Mesenchymal stem cell (in vitro differentiated cells and primary cell): ENCODE measurements around the gene CAPRIN1.
A peak's percentile ranks its signal among the peaks of the same experiment; 100 is the strongest.
"Not testable (repeated sequence)": the region's sequence is repeated elsewhere in the genome, so short reads cannot be mapped to it uniquely, and the experiment has no call there.

Source experiments
- DNase-seq: peaks from one replicate; pipeline ENCODE4 v3.0.0-alpha.2; 2013
- H2AFZ ChIP-seq: one replicate; pipeline ENCODE4 v1.6.1; 2013; ENCODE audit warnings: low read depth, mild to moderate bottlenecking, control low read depth, inconsistent platforms, low read length, moderate library complexity
- H2AK5ac ChIP-seq: 2 replicates; pipeline ENCODE4 v1.6.1; 2013; ENCODE audit warnings: low read length, moderate library complexity, mild to moderate bottlenecking, inconsistent platforms; ENCODE audit not compliant: severe bottlenecking
- H2BK120ac ChIP-seq: one replicate; pipeline ENCODE4 v1.6.1; 2013; ENCODE audit warnings: low read depth, mild to moderate bottlenecking, inconsistent platforms, low read length, moderate library complexity
- H2BK12ac ChIP-seq, 2 experiments: one replicate each; pipeline ENCODE4 v1.6.1; 2013; ENCODE audit warnings: inconsistent platforms in 2 of 2, low read length in 2 of 2, mild to moderate bottlenecking in 2 of 2, moderate library complexity in 2 of 2, control low read depth in 1 of 2
- H2BK15ac ChIP-seq: one replicate; pipeline ENCODE4 v1.6.1; 2013; ENCODE audit warnings: mild to moderate bottlenecking, low read depth, inconsistent platforms; ENCODE audit not compliant: poor library complexity, severe bottlenecking
- H2BK5ac ChIP-seq: 2 replicates; pipeline ENCODE4 v1.6.1; 2013; ENCODE audit warnings: low read depth, mild to moderate bottlenecking, low read length, control low read depth, inconsistent platforms; ENCODE audit not compliant: poor library complexity, severe bottlenecking
- H3K14ac ChIP-seq, 2 experiments: one replicate each; pipeline ENCODE4 v1.6.1; 2013; ENCODE audit warnings: inconsistent platforms in 2 of 2, low read length in 2 of 2, control low read depth in 1 of 2, mild to moderate bottlenecking in 1 of 2, moderate library complexity in 1 of 2
- H3K18ac ChIP-seq, 2 experiments: one replicate each; pipeline ENCODE4 v1.6.1; 2013; ENCODE audit warnings: inconsistent platforms in 2 of 2, low read length in 2 of 2, control low read depth in 1 of 2, low read depth in 1 of 2, mild to moderate bottlenecking in 1 of 2
- H3K23ac ChIP-seq, 2 experiments: one replicate each; pipeline ENCODE4 v1.6.1; 2013; ENCODE audit warnings: inconsistent platforms in 2 of 2, low read length in 2 of 2, mild to moderate bottlenecking in 2 of 2, moderate library complexity in 2 of 2, control low read depth in 1 of 2
- H3K27ac ChIP-seq: 2 replicates; pipeline ENCODE4 v1.5.1; 2013; ENCODE audit warnings: mild to moderate bottlenecking, moderate library complexity, low read length, control low read depth, inconsistent platforms; ENCODE audit not compliant: poor library complexity, severe bottlenecking
- H3K27me3 ChIP-seq, 2 experiments: 2 replicates each; pipeline versions ENCODE4 v1.6.1 to v1.7.0; 2013; ENCODE audit warnings: low read length in 2 of 2, mild to moderate bottlenecking in 2 of 2, moderate library complexity in 2 of 2, control low read depth in 1 of 2, inconsistent platforms in 1 of 2; ENCODE audit not compliant: control insufficient read depth in 1 of 2, insufficient read depth in 1 of 2
- H3K36me3 ChIP-seq, 2 experiments: 2 replicates each; pipeline versions ENCODE4 v1.6.1 to v1.7.0; 2013; ENCODE audit warnings: low read length in 2 of 2, control low read depth in 1 of 2, inconsistent platforms in 1 of 2, low read depth in 1 of 2, mild to moderate bottlenecking in 1 of 2; ENCODE audit not compliant: insufficient read depth in 2 of 2, control insufficient read depth in 1 of 2
- H3K4ac ChIP-seq, 2 experiments: one replicate each; pipeline ENCODE4 v1.6.1; 2013; ENCODE audit warnings: inconsistent platforms in 2 of 2, low read length in 2 of 2, mild to moderate bottlenecking in 2 of 2, moderate library complexity in 2 of 2, control low read depth in 1 of 2, low read depth in 1 of 2
- H3K4me1 ChIP-seq: 2 replicates; pipeline ENCODE4 v1.6.1; 2013; ENCODE audit warnings: low read depth, low read length, control low read depth; ENCODE audit not compliant: control insufficient read depth, insufficient read depth
- H3K4me2 ChIP-seq: 2 replicates; pipeline ENCODE4 v1.6.1; 2013; ENCODE audit warnings: low read length, mild to moderate bottlenecking, inconsistent platforms; ENCODE audit not compliant: poor library complexity, severe bottlenecking
- H3K4me3 ChIP-seq, 2 experiments: 2 replicates each; pipeline versions ENCODE4 v1.5.1 to v1.7.0; 2013; ENCODE audit warnings: low read length in 2 of 2, mild to moderate bottlenecking in 2 of 2, control low read depth in 1 of 2, low read depth in 1 of 2; ENCODE audit not compliant: insufficient read depth in 1 of 2
- H3K79me1 ChIP-seq: replicated peaks from 2 replicates; pipeline ENCODE4 v1.6.1; 2013; ENCODE audit warnings: mild to moderate bottlenecking, control low read depth, low read length, inconsistent platforms; ENCODE audit not compliant: poor library complexity, severe bottlenecking
- H3K9ac ChIP-seq: 2 replicates; pipeline ENCODE4 v1.7.0; 2013; ENCODE audit warnings: mild to moderate bottlenecking, low read length, moderate library complexity
- H3K9me3 ChIP-seq: 2 replicates; pipeline ENCODE4 v1.7.0; 2013; ENCODE audit warnings: mild to moderate bottlenecking, low read length; ENCODE audit not compliant: control insufficient read depth
- H4K8ac ChIP-seq: one replicate; pipeline ENCODE4 v1.6.1; 2013; ENCODE audit warnings: inconsistent platforms, mild to moderate bottlenecking, low read length, moderate library complexity
- H4K91ac ChIP-seq: one replicate; pipeline ENCODE4 v1.6.1; 2013; ENCODE audit warnings: mild to moderate bottlenecking, low read length, inconsistent platforms
- WGBS: methylation state at CpG from one replicate; pipeline ENCODE4 v1.1.7; 2013; ENCODE audit warnings: mixed read lengths; 5-methylcytosine and 5-hydroxymethylcytosine counted together

The CAPRIN1 gene

DNA sequence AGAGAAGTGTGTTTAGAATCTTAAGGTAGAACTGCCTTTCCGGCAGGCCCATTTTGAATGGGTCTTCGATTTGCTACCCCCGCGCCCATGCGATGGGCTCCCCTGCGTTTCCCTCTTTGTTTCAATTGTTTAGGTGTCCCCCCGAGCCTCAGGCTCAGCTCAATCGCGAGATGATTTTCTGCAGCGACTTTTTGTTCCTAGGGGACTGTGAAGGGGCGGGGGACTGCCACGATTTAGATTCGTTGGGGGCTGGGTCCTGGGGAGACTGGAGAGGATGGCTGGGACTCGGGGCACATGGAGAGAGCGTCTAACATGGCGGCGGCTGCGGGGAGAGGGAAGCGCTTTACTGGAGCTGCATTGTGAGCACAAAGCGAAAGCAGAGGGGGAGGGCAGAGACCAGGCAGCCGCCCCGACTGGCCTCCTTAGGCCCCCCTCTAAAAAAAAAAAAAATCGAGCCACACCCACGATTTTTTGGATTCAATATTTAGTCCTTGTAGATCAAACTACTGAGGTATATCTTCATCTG lies 1.7 kb downstream of the CAPRIN1 start:
- H3K18ac ChIP-seq: peak overlapping the region; percentile 92 to 97
- no peaks in the 10 kb centered on the region for H3K9me3 ChIP-seq
- H2BK15ac ChIP-seq: no peak overlapping the region
- H3K36me3 ChIP-seq: peaks cover 6 to 33% of the 10 kb centered on the region in 2 experiments
- no peak overlapping the region for H3K23ac ChIP-seq
- peak overlapping the region; percentile 63 for H2AK5ac ChIP-seq
- H2AFZ ChIP-seq: no peak overlapping the region
- WGBS: 1% methylated on average over 13 of the region's 24 CpGs
- peak overlapping the region; percentile 99 for H3K9ac ChIP-seq
- DNase-seq: peak; percentile 87
- peak overlapping the region; percentile 97 to 100 for H3K4me3 ChIP-seq
- peak overlapping the region; percentile 65 for H3K4me2 ChIP-seq
- H2BK120ac ChIP-seq: no peak overlapping the region
- H3K27ac ChIP-seq: peak overlapping the region; percentile 95
- H2BK12ac ChIP-seq: peak overlapping the region in 1 of 2 experiments; percentile 42
- peak overlapping the region in 1 of 2 experiments; percentile 44 for H3K14ac ChIP-seq
- H3K4ac ChIP-seq: peak overlapping the region; percentile 49 to 97
- H4K91ac ChIP-seq: no peak overlapping the region
- peak overlapping the region; percentile 0 for H4K8ac ChIP-seq
- H3K4me1 ChIP-seq: peaks cover 5% of the 10 kb centered on the region
- no peaks in the 10 kb centered on the region for H3K27me3 ChIP-seq
- no peak overlapping the region for H2BK5ac ChIP-seq
- H3K79me1 ChIP-seq: no peaks in the 10 kb centered on the region

GRCh38 chr11:34054351-34054750 lies 2.8 kb downstream of the CAPRIN1 start:
- not testable (repeated sequence) for H3K9me3 ChIP-seq, H3K27ac ChIP-seq, H3K23ac ChIP-seq, H4K91ac ChIP-seq, H3K18ac ChIP-seq, H2BK5ac ChIP-seq, H4K8ac ChIP-seq, DNase-seq, H2AK5ac ChIP-seq, H2BK15ac ChIP-seq, H3K79me1 ChIP-seq, H2AFZ ChIP-seq, H3K4me1 ChIP-seq, H3K27me3 ChIP-seq, H2BK120ac ChIP-seq, H3K4ac ChIP-seq, H2BK12ac ChIP-seq, H3K14ac ChIP-seq
- Histone ChIP-seq H3K4me2 (peak overlapping the region; percentile 31), H3K9ac (peak overlapping the region; percentile 99), H3K4me3 (peak overlapping the region in 1 of 2 experiments; percentile 97), H3K36me3 (peaks cover 6 to 41% of the 10 kb centered on the region in 2 experiments)
- WGBS: 93% methylated on average over 10 of the region's 11 CpGs

GRCh38 chr11:34055218-34056000 lies 3.9 kb downstream of the CAPRIN1 start:
- H3K4me2 ChIP-seq: peak overlapping the region; percentile 31
- H3K14ac ChIP-seq: no peak overlapping the region
- peak overlapping the region in 1 of 2 experiments; percentile 97 for H3K4me3 ChIP-seq
- H3K9ac ChIP-seq: peak overlapping the region; percentile 99
- H3K4ac ChIP-seq: no peak overlapping the region
- no peak overlapping the region for H2AK5ac ChIP-seq
- no peak for DNase-seq
- H3K36me3 ChIP-seq: peaks cover 6 to 46% of the 10 kb centered on the region in 2 experiments
- WGBS: 99% methylated on average over 16 of the region's 18 CpGs
- H3K27me3 ChIP-seq: no peaks in the 10 kb centered on the region
- no peak overlapping the region for H2BK15ac ChIP-seq
- no peak overlapping the region for H3K18ac ChIP-seq
- no peak overlapping the region for H4K8ac ChIP-seq
- H3K79me1 ChIP-seq: no peaks in the 10 kb centered on the region
- H3K9me3 ChIP-seq: no peaks in the 10 kb centered on the region
- peaks cover 5% of the 10 kb centered on the region for H3K4me1 ChIP-seq
- no peak overlapping the region for H3K27ac ChIP-seq
- no peak overlapping the region for H3K23ac ChIP-seq
- no peak overlapping the region for H4K91ac ChIP-seq
- H2BK5ac ChIP-seq: no peak overlapping the region
- H2AFZ ChIP-seq: no peak overlapping the region
- no peak overlapping the region for H2BK12ac ChIP-seq
- no peak overlapping the region for H2BK120ac ChIP-seq

- Histone ChIP-seq H3K36me3 (peaks cover 10 to 57% of the 10 kb centered on the region in 2 experiments), H3K14ac (no peak overlapping the region), H2BK15ac (no peak overlapping the region), H2BK12ac (no peak overlapping the region), H3K4me2 (no peak overlapping the region), H4K91ac (no peak overlapping the region), H3K4me1 (peaks cover 5% of the 10 kb centered on the region), H3K27ac (no peak overlapping the region), H3K79me1 (no peaks in the 10 kb centered on the region), H4K8ac (no peak overlapping the region), H3K9ac (peak overlapping the region; percentile 99), H2BK5ac (no peak overlapping the region), H3K23ac (no peak overlapping the region), H3K27me3 (no peaks in the 10 kb centered on the region), H2AK5ac (no peak overlapping the region), H2AFZ (no peak overlapping the region), H2BK120ac (no peak overlapping the region), H3K4me3 (peak overlapping the region in 1 of 2 experiments; percentile 10), H3K4ac (no peak overlapping the region), H3K9me3 (no peaks in the 10 kb centered on the region), H3K18ac (no peak overlapping the region)
- 92% methylated on average over 2 of the region's 2 CpGs for WGBS
- DNase-seq: no peak
These were observed 5.1 kb downstream of the CAPRIN1 start for GRCh38 chr11:34056672-34057071.
